ENCODE measurements around the gene TOGARAM2. TPM values are rescaled to one million over a fixed set of nuclear protein-coding genes. Genes with fewer than 3 reads are reported as not detected.
A peak's percentile ranks its signal among the peaks of the same experiment; 100 is the strongest.
"Not testable (repeated sequence)": the region's sequence is repeated elsewhere in the genome, so short reads cannot be mapped to it uniquely, and the experiment has no call there.

Gene TOGARAM2
- total and polyA plus RNA-seq, 8 donors, result 0.43 to 3.5 (median 0.89) TPM; not detected in 1

- TF ChIP-seq POLR2A (IDR thresholded peaks at IDR 0.05) (no peak), POLR2AphosphoS5 (IDR thresholded peaks at IDR 0.05) (no peak), EP300 (IDR thresholded peaks at IDR 0.05) (no peak)
- TF ChIP-seq, protein P1, sequence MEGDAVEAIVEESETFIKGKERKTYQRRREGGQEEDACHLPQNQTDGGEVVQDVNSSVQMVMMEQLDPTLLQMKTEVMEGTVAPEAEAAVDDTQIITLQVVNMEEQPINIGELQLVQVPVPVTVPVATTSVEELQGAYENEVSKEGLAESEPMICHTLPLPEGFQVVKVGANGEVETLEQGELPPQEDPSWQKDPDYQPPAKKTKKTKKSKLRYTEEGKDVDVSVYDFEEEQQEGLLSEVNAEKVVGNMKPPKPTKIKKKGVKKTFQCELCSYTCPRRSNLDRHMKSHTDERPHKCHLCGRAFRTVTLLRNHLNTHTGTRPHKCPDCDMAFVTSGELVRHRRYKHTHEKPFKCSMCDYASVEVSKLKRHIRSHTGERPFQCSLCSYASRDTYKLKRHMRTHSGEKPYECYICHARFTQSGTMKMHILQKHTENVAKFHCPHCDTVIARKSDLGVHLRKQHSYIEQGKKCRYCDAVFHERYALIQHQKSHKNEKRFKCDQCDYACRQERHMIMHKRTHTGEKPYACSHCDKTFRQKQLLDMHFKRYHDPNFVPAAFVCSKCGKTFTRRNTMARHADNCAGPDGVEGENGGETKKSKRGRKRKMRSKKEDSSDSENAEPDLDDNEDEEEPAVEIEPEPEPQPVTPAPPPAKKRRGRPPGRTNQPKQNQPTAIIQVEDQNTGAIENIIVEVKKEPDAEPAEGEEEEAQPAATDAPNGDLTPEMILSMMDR (IDR thresholded peaks at IDR 0.05), result no peak
- no peak for DNase-seq
- Histone ChIP-seq H3K27me3 (no peaks in the 10 kb centered on the region), H3K9me3 (no peaks in the 10 kb centered on the region), H3K4me1 (no peaks in the 10 kb centered on the region), H3K27ac (no peak overlapping the region), H3K4me3 (no peak overlapping the region), H3K36me3 (no peaks in the 10 kb centered on the region)
- intact Hi-C loops (cut with DNase I; ENCODE audit: low total_unique reads), result no loop called here
- WGBS, 5 donors, result 69 to 85% (median 78%) methylated on average over 6 of the region's 6 CpGs
Measured at GRCh38 chr2:28972778-28973335, 8.2 kb upstream of the TOGARAM2 start.

DNA sequence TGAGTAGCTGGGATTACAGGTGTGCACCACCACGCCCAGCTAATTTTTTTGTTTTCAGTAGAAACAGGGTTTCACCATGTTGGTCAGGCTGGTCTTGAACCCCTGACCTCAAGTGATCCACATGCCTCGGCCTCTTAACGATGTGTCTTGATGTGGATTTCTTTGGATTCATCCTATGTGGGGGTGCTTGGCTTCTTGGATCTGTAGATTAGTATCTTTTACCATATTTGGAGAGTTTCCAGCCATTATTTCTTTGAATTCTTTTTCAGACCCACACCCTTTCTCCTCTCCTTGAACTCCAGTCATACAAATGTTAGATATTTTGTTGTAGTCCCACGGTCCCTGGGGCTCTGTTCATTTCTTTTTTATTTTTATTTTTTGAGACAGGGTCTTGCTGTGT lies 6.8 kb upstream of the TOGARAM2 start:
- intact Hi-C loops (cut with DNase I; ENCODE audit: low total_unique reads), result no loop called here
- no peaks in the 10 kb centered on the region for H3K27me3 ChIP-seq
- no peaks in the 10 kb centered on the region for H3K9me3 ChIP-seq
- no peak overlapping the region for H3K27ac ChIP-seq
- no peak for DNase-seq
- WGBS, 5 donors, result 88 to 96% (median 91%) methylated on average over 4 of the region's 4 CpGs
- TF ChIP-seq, protein P1 (IDR thresholded peaks at IDR 0.05), result no peak
- TF ChIP-seq EP300 (IDR thresholded peaks at IDR 0.05) (no peak), POLR2A (IDR thresholded peaks at IDR 0.05) (no peak), POLR2AphosphoS5 (IDR thresholded peaks at IDR 0.05) (no peak)
- no peak overlapping the region for H3K4me3 ChIP-seq
- no peaks in the 10 kb centered on the region for H3K36me3 ChIP-seq
- no peaks in the 10 kb centered on the region for H3K4me1 ChIP-seq

DNA sequence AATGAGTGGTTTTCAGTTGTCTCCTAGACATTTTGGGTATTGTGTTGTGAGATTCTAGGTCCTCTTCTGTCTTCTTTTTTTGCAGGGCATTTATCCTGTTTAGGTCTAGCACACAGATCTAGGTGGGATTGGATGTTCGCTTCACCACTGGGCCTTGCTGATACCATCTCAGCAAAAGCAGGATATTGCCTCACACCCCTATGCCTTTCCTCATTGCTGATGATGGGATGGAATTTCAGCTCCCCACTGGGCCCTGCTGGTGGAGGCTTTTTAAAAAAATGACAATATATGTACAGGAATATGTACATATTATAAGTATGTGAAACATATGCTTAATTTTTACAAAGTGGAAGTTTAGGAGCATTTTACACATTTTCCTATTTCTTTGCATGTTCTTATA lies 5.4 kb upstream of the TOGARAM2 start:
- H3K4me3 ChIP-seq, result no peak overlapping the region
- H3K36me3 ChIP-seq, result no peaks in the 10 kb centered on the region
- intact Hi-C loops (cut with DNase I; ENCODE audit: low total_unique reads), result no loop called here
- H3K9me3 ChIP-seq, result no peaks in the 10 kb centered on the region
- 85 to 100% (median 95%) methylated on average over 1 of the region's 1 CpG for WGBS, 5 donors
- TF ChIP-seq POLR2AphosphoS5 (IDR thresholded peaks at IDR 0.05) (no peak), EP300 (IDR thresholded peaks at IDR 0.05) (no peak), POLR2A (IDR thresholded peaks at IDR 0.05) (no peak)
- TF ChIP-seq, protein P1 (IDR thresholded peaks at IDR 0.05), result no peak
- peaks cover 0 to 11% (median 4%) of the 10 kb centered on the region in 4 donors for H3K4me1 ChIP-seq
- DNase-seq, result no peak
- H3K27ac ChIP-seq, result no peak overlapping the region
- no peaks in the 10 kb centered on the region for H3K27me3 ChIP-seq

- no peak for TF ChIP-seq POLR2AphosphoS5 (IDR thresholded peaks at IDR 0.05)
- WGBS, 5 donors, result 26 to 67% (median 60%) methylated on average over 2 to 3 of the region's 3 CpGs
- peak in 1 of 2 donors; percentile 64 for DNase-seq
- Histone ChIP-seq H3K9me3 (no peaks in the 10 kb centered on the region), H3K27me3 (no peaks in the 10 kb centered on the region), H3K4me3 (no peak overlapping the region), H3K4me1 (peaks cover 8 to 20% (median 13%) of the 10 kb centered on the region in 4 donors), H3K36me3 (no peaks in the 10 kb centered on the region), H3K27ac (no peak overlapping the region)
- intact Hi-C loops (cut with DNase I; ENCODE audit: low total_unique reads), result no loop called here
Measured at GRCh38 chr2:28976584-28976983, 4.5 kb upstream of the TOGARAM2 start.

- Histone ChIP-seq H3K9me3 (no peaks in the 10 kb centered on the region), H3K27me3 (no peaks in the 10 kb centered on the region), H3K27ac (no peak overlapping the region), H3K4me3 (no peak overlapping the region), H3K4me1 (peaks cover 15 to 26% (median 16%) of the 10 kb centered on the region in 4 donors), H3K36me3 (no peaks in the 10 kb centered on the region)
- intact Hi-C loops (cut with DNase I; ENCODE audit: low total_unique reads), result no loop called here
- 69 to 91% (median 89%) methylated on average over 4 to 10 of the region's 10 CpGs for WGBS, 5 donors
- TF ChIP-seq EP300 (IDR thresholded peaks at IDR 0.05), result no peak
- TF ChIP-seq POLR2A (IDR thresholded peaks at IDR 0.05), result no peak
- no peak for TF ChIP-seq POLR2AphosphoS5 (IDR thresholded peaks at IDR 0.05)
- TF ChIP-seq, protein P1 (IDR thresholded peaks at IDR 0.05), result no peak
- DNase-seq, result no peak
Measured at GRCh38 chr2:28977176-28977875, 3.8 kb upstream of the TOGARAM2 start.

DNA sequence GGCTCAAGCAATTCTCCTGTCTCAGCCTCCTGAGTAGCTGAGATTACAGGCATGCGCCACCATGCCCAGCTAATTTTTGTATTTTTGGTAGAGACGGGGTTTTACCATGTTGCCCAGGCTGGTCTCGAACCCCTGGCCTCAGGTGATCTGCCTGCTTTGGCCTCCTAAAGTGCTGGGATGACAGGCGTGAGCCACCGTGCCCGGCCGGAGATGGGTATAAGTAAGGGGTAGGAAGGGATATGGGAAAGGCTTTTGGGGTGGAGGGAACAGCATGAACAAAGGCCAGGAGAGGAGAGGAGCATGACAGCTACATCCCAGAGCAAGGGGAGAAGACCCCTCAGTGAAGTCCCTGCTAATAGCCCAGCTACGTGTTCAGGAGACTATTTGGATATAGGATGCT lies 3.1 kb upstream of the TOGARAM2 start:
- H3K4me3 ChIP-seq; H3K9me3 ChIP-seq; H3K27ac ChIP-seq; DNase-seq; H3K27me3 ChIP-seq; intact Hi-C loops (cut with DNase I; ENCODE audit: low total_unique reads); H3K36me3 ChIP-seq: not testable (repeated sequence)
- peaks cover 15 to 31% (median 18%) of the 10 kb centered on the region in 4 donors for H3K4me1 ChIP-seq
- WGBS, 5 donors, result 86 to 92% (median 89%) methylated on average over 8 of the region's 8 CpGs
